ENCODE data around the gene REXO5. TPM values are rescaled to one million over a fixed set of nuclear protein-coding genes. Genes with fewer than 3 reads are reported as not detected.

REXO5 gene
- total and polyA plus RNA-seq, 2 donors (not counting 3 experiments of a cell fraction or from before 2014, with no cell fraction given) = 2.3 to 11.5 TPM

DNA sequence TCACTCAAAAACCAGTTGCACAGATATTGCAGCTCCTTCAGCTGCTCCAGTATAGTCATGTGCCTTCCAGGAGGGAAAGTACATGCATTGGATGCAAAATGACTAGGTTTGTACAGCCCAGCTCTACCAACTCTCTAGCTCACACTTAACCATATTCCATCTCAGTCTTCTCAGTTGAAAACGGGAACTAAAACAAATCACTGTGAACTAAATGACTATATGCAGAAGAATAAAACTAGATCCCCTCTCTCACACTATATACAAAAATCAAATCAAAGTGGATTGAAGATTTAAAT lies 69.0 kb downstream of the REXO5 start:
- H3K4me3 ChIP-seq (replicated peaks in 1 of 3; ENCODE audit: insufficient read depth in 1 of 3, low read depth in 1 of 3, low read length in 3 of 3) = no peak overlapping the region
- BruUV-seq (replicated peaks) = no TSS peak
- H3K9me3 ChIP-seq (replicated peaks; ENCODE audit: control insufficient read depth, insufficient read depth, low read length) = no peaks in the 10 kb centered on the region
- ChIA-PET POLR2A (no interaction called here), CTCF (interaction anchor here (1.2 to 2.0 kb wide), 3 partner anchors 9 to 23 kb away, joined by 3 to 9 read pairs (median 4); no protein-coding TSS in a partner anchor)
- peaks cover 91% of the 10 kb centered on the region for H3K79me2 ChIP-seq (ENCODE audit: control insufficient read depth, insufficient read depth, low read length)
- no peak overlapping the region for H3K9ac ChIP-seq (replicated peaks; ENCODE audit: extremely low read depth, insufficient read depth, low read length)
- no peaks in the 10 kb centered on the region for H3K27me3 ChIP-seq (ENCODE audit: control insufficient read depth in 2 of 2, insufficient read depth in 2 of 2, low read length in 2 of 2)
- peaks cover 5% of the 10 kb centered on the region for H4K20me1 ChIP-seq (replicated peaks; ENCODE audit: control insufficient read depth, extremely low read depth, insufficient read depth, low read length)
- dilution Hi-C loops (cut with MboI; ENCODE audit: extremely low pct_ligation_motif_present, low sequenced_read_pairs) (no loop called here), intact Hi-C loops (cut with micrococcal nuclease) (no loop called here)
- no peak overlapping the region for H3K4me2 ChIP-seq (ENCODE audit: insufficient read depth, low read length)
- FAIRE-seq (no peak), DNase-seq (ENCODE audit: low read depth, low spot score) (no peak)
- H3K36me3 ChIP-seq (ENCODE audit: control insufficient read depth in 2 of 2, extremely low read depth in 1 of 2, insufficient read depth in 2 of 2, low read length in 2 of 2) = peaks cover 2 to 7% of the 10 kb centered on the region in 2 experiments
- TF ChIP-seq, protein P1, sequence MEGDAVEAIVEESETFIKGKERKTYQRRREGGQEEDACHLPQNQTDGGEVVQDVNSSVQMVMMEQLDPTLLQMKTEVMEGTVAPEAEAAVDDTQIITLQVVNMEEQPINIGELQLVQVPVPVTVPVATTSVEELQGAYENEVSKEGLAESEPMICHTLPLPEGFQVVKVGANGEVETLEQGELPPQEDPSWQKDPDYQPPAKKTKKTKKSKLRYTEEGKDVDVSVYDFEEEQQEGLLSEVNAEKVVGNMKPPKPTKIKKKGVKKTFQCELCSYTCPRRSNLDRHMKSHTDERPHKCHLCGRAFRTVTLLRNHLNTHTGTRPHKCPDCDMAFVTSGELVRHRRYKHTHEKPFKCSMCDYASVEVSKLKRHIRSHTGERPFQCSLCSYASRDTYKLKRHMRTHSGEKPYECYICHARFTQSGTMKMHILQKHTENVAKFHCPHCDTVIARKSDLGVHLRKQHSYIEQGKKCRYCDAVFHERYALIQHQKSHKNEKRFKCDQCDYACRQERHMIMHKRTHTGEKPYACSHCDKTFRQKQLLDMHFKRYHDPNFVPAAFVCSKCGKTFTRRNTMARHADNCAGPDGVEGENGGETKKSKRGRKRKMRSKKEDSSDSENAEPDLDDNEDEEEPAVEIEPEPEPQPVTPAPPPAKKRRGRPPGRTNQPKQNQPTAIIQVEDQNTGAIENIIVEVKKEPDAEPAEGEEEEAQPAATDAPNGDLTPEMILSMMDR (IDR thresholded peaks at IDR 0.05; ENCODE audit: extremely low read depth in 1 of 2, insufficient read depth in 1 of 2, low read depth in 1 of 2, low read length in 2 of 2) = no peak
- no peak for TF ChIP-seq JUN (IDR thresholded peaks at IDR 0.05; ENCODE audit: borderline replicate concordance, insufficient read depth, insufficient read length, low read depth)
- H3K27ac ChIP-seq (ENCODE audit: insufficient read depth, low read depth, low read length) = no peak overlapping the region
- no peaks in the 10 kb centered on the region for H3K9me1 ChIP-seq (replicated peaks; ENCODE audit: control insufficient read depth, extremely low read depth, insufficient read depth, low read length)
- peaks cover 43% of the 10 kb centered on the region for H3K4me1 ChIP-seq (ENCODE audit: control insufficient read depth, extremely low read depth, insufficient read depth, low read length)
- no peak overlapping the region for H2AFZ ChIP-seq (ENCODE audit: low read depth, low read length)

DNA sequence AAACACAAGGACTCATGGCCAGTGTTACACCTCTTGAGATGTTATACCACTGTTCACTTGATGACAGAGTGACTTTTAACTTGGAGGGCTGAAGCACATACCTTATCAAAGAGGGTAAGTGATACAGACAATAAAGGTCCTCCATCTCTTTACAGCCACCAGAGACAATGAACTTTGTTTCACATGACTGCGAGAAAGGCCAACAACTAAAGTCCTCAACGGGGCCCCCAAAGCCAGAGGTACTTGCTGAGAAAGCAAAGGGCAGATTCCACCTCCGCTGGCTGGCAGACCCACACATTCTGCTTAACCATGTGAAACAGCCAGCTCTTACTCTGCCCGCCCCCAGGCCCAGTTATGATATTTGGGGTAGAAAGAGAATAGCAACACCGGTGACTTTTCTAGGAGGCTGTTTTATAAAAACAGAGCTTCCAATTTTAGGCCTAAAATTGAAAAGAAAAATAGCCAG lies 72.4 kb downstream of the REXO5 start:
- Histone ChIP-seq H3K4me3 (replicated peaks in 1 of 3; ENCODE audit: insufficient read depth in 1 of 3, low read depth in 1 of 3, low read length in 3 of 3) (no peak overlapping the region), H3K9me3 (replicated peaks; ENCODE audit: control insufficient read depth, insufficient read depth, low read length) (no peaks in the 10 kb centered on the region), H3K27ac (ENCODE audit: insufficient read depth, low read depth, low read length) (peak overlapping the region; percentile 80), H3K9me1 (replicated peaks; ENCODE audit: control insufficient read depth, extremely low read depth, insufficient read depth, low read length) (no peaks in the 10 kb centered on the region), H2AFZ (ENCODE audit: low read depth, low read length) (no peak overlapping the region), H3K9ac (replicated peaks; ENCODE audit: extremely low read depth, insufficient read depth, low read length) (peak overlapping the region; percentile 56), H3K36me3 (ENCODE audit: control insufficient read depth in 2 of 2, extremely low read depth in 1 of 2, insufficient read depth in 2 of 2, low read length in 2 of 2) (peaks cover 2 to 7% of the 10 kb centered on the region in 2 experiments), H4K20me1 (replicated peaks; ENCODE audit: control insufficient read depth, extremely low read depth, insufficient read depth, low read length) (peaks cover 4% of the 10 kb centered on the region), H3K27me3 (ENCODE audit: control insufficient read depth in 2 of 2, insufficient read depth in 2 of 2, low read length in 2 of 2) (no peaks in the 10 kb centered on the region), H3K4me2 (ENCODE audit: insufficient read depth, low read length) (peak overlapping the region; percentile 88), H3K4me1 (ENCODE audit: control insufficient read depth, extremely low read depth, insufficient read depth, low read length) (peaks cover 24% of the 10 kb centered on the region), H3K79me2 (ENCODE audit: control insufficient read depth, insufficient read depth, low read length) (peaks cover 91% of the 10 kb centered on the region)
- dilution Hi-C loops (cut with MboI; ENCODE audit: extremely low pct_ligation_motif_present, low sequenced_read_pairs) = no loop called here
- TF ChIP-seq FOS (IDR thresholded peaks at IDR 0.05; ENCODE audit: borderline replicate concordance, insufficient read depth, low read length) (no peak), GATA2 (IDR thresholded peaks at IDR 0.05; ENCODE audit: insufficient read depth, insufficient read length, low read depth, low read length) (no peak), POLR2A (IDR thresholded peaks at IDR 0.05; ENCODE audit: low read depth, low read length) (no peak), EZH2 (IDR thresholded peaks at IDR 0.05; ENCODE audit: borderline replicate concordance, low read depth, low read length, severe bottlenecking) (no peak), MYC (IDR thresholded peaks at IDR 0.05; ENCODE audit: low read depth, low read length) (no peak)
- TF ChIP-seq, protein P1 (IDR thresholded peaks at IDR 0.05; ENCODE audit: extremely low read depth in 1 of 2, insufficient read depth in 1 of 2, low read depth in 1 of 2, low read length in 2 of 2) = no peak
- TF ChIP-seq, protein P2, sequence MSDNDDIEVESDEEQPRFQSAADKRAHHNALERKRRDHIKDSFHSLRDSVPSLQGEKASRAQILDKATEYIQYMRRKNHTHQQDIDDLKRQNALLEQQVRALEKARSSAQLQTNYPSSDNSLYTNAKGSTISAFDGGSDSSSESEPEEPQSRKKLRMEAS (IDR thresholded peaks at IDR 0.05; ENCODE audit: insufficient read depth, insufficient read length) = no peak
- intact Hi-C loops (cut with micrococcal nuclease) = loop anchor here (1.0 kb wide), 1 partner anchor 9 kb away; no protein-coding TSS in a partner anchor
- ChIA-PET POLR2A (no interaction called here), CTCF (interaction anchor here (0.7 to 1.2 kb wide), 4 partner anchors 21 to 30 kb away, joined by 3 to 6 read pairs (median 4); no protein-coding TSS in a partner anchor)
- BruUV-seq (replicated peaks) = no TSS peak
- no peak for DNase-seq (ENCODE audit: low read depth, low spot score)
- FAIRE-seq = no peak

Data from endothelial cell of umbilical vein (primary cell).